Thyroid gland (tissue), 4 donors: ENCODE results near the gene POR. TPM values are rescaled to one million over a fixed set of nuclear protein-coding genes. Genes with fewer than 3 reads are reported as not detected.

Experiments
- DNase-seq, 2 donors: peaks; one replicate each; pipeline ENCODE4 v3.0.0-alpha.2; 2019
- H3K27ac ChIP-seq, 3 donors: fragments of 200-600 bp; sonication (generic); 1 replicate in 2 of 3; 2 replicates in 1 of 3; pipeline ENCODE4 v1.5.1; 2016 to 2019; ENCODE audit warnings: mild to moderate bottlenecking in 1 of 3, moderate library complexity in 1 of 3
- H3K27me3 ChIP-seq: fragments of 200-600 bp; sonication (generic); one replicate; pipeline ENCODE4 v1.5.1; 2019
- H3K36me3 ChIP-seq, 2 donors: fragments of 200-600 bp; sonication (generic); one replicate each; pipeline ENCODE4 v1.5.1; 2016 to 2019
- H3K4me1 ChIP-seq, 2 donors: fragments of 200-600 bp; sonication (generic); one replicate each; pipeline ENCODE4 v1.5.1; 2017 to 2019
- H3K4me3 ChIP-seq, 3 donors: fragments of 200-600 bp; sonication (generic); replicated peaks in 1 of 3; 1 replicate in 2 of 3; 2 replicates in 1 of 3; pipeline ENCODE4 v1.5.1; 2016; ENCODE audit warnings: mild to moderate bottlenecking in 1 of 3
- H3K9me3 ChIP-seq: fragments of 200-600 bp; sonication (generic); one replicate; pipeline ENCODE4 v1.5.1; 2017
- POLR2A ChIP-seq, 2 donors: fragments of 450-650 bp; IDR thresholded peaks; one replicate each; pipeline ENCODE4 v1.6.1; 2017; ENCODE audit warnings: antibody characterized with exemption in 2 of 2, mild to moderate bottlenecking in 2 of 2, moderate library complexity in 1 of 2
- whole genome bisulfite sequencing, 2 donors: methylation state at CpG; one replicate each; pipeline ENCODE4 v1.1.5; 2017; 5-methylcytosine and 5-hydroxymethylcytosine counted together
- intact Hi-C: fragments of 100-400 bp; cut with DNase I; formaldehyde crosslinking; loops from one replicate; pipeline ENCODE4 v1.15.1; 2023
- total RNA-seq, 4 donors: library from RNA; depleted of rRNA; stranded (reverse); fragments of >200 nt; gene quantifications; one replicate each; pipeline ENCODE4 v1.2.3, GENCODE V29; 2016
- TF ChIP-seq, protein P1 (sequence below), 6 experiments: fragments of 200-600 bp in 3 of 6; fragments of 450-650 bp in 3 of 6; sonication (generic) in 3 of 6; IDR thresholded peaks; one replicate each; pipeline ENCODE4 v1.5.1; 2016 to 2019; ENCODE audit warnings: antibody characterized with exemption in 6 of 6, mild to moderate bottlenecking in 2 of 6, inconsistent platforms in 1 of 6, moderate library complexity in 1 of 6

The POR gene
- total RNA-seq, 4 donors from 2014 or later: 141 to 341 (median 285) TPM

GRCh38 chr7:75995052-75995471, 80.1 kb downstream of the POR start:
- H3K4me3 ChIP-seq: peak overlapping the region in 1 of 3 donors; percentile 81
- TF ChIP-seq, protein P1, sequence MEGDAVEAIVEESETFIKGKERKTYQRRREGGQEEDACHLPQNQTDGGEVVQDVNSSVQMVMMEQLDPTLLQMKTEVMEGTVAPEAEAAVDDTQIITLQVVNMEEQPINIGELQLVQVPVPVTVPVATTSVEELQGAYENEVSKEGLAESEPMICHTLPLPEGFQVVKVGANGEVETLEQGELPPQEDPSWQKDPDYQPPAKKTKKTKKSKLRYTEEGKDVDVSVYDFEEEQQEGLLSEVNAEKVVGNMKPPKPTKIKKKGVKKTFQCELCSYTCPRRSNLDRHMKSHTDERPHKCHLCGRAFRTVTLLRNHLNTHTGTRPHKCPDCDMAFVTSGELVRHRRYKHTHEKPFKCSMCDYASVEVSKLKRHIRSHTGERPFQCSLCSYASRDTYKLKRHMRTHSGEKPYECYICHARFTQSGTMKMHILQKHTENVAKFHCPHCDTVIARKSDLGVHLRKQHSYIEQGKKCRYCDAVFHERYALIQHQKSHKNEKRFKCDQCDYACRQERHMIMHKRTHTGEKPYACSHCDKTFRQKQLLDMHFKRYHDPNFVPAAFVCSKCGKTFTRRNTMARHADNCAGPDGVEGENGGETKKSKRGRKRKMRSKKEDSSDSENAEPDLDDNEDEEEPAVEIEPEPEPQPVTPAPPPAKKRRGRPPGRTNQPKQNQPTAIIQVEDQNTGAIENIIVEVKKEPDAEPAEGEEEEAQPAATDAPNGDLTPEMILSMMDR (IDR thresholded peaks at IDR 0.05): no peak
- no peak for TF ChIP-seq POLR2A (IDR thresholded peaks at IDR 0.05)
- H3K36me3 ChIP-seq: no peaks in the 10 kb centered on the region
- peaks cover 17 to 23% of the 10 kb centered on the region in 2 donors for H3K4me1 ChIP-seq
- no peaks in the 10 kb centered on the region for H3K9me3 ChIP-seq
- H3K27ac ChIP-seq: peak overlapping the region; percentile 57 to 90 (median 65)
- 30 to 51% methylated on average over 3 to 10 of the region's 11 CpGs for WGBS, 2 donors
- H3K27me3 ChIP-seq: no peaks in the 10 kb centered on the region
- DNase-seq: no peak
- intact Hi-C loops: no loop called here

DNA sequence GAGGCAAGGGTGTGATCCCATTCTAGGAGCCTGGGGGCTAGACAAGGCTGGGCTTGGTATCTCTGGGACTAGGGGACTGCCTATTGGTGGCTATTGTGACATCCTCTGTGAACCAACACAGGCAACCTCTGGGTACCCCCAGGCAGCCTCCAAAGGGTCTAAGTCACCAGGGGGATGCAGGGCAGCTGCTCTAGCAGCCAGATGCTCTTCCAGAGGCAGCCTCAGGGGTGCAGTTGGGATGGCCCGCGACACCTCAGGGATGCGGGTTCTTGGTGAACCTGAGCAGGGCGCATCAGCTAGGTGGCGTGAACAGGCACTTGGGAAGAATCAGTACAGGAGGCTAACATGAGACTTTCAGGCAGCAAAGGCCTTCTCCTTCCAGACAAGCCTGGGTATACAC, 81.0 kb downstream of the POR start:
- DNase-seq: no peak
- Histone ChIP-seq H3K4me1 (peaks cover 12 to 17% of the 10 kb centered on the region in 2 donors), H3K36me3 (no peaks in the 10 kb centered on the region), H3K27me3 (no peaks in the 10 kb centered on the region), H3K4me3 (no peak overlapping the region), H3K27ac (peak overlapping the region in 1 of 3 donors; percentile 12), H3K9me3 (no peaks in the 10 kb centered on the region)
- WGBS, 2 donors: 97% methylated on average over 5 of the region's 5 CpGs; no CpG with 5 or more reads in 1 of the 2 donors
- TF ChIP-seq, protein P1 (IDR thresholded peaks at IDR 0.05): no peak
- no peak for TF ChIP-seq POLR2A (IDR thresholded peaks at IDR 0.05)
- intact Hi-C loops: no loop called here

DNA sequence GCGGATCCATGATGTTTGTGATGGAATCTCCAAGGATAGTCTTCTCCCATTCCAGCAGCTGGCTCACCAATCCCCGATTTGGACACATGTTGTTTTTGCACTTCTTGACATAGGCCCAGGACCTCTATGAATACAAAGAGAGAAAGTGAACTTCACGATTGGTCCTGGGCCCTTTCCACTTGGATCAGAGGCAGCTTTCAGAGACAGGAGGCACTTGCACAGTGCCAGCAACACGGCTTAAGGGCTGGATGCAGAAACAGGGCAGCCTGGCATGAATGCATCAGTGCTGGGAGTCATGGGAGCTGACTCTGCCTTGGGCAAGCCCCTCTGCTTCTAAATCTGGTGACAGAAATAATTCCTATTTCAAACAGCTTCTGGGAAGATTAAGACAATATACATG, 81.5 kb downstream of the POR start:
- 43 to 47% methylated on average over 4 of the region's 4 CpGs for WGBS, 2 donors
- Histone ChIP-seq H3K4me3 (no peak overlapping the region), H3K27me3 (no peaks in the 10 kb centered on the region), H3K27ac (peak overlapping the region in 1 of 3 donors; percentile 12), H3K36me3 (no peaks in the 10 kb centered on the region), H3K9me3 (no peaks in the 10 kb centered on the region), H3K4me1 (peaks cover 12 to 14% of the 10 kb centered on the region in 2 donors)
- peak in 1 of 2 donors; percentile 82 for DNase-seq
- intact Hi-C loops: no loop called here
- no peak for TF ChIP-seq POLR2A (IDR thresholded peaks at IDR 0.05)
- TF ChIP-seq, protein P1 (IDR thresholded peaks at IDR 0.05): no peak

DNA sequence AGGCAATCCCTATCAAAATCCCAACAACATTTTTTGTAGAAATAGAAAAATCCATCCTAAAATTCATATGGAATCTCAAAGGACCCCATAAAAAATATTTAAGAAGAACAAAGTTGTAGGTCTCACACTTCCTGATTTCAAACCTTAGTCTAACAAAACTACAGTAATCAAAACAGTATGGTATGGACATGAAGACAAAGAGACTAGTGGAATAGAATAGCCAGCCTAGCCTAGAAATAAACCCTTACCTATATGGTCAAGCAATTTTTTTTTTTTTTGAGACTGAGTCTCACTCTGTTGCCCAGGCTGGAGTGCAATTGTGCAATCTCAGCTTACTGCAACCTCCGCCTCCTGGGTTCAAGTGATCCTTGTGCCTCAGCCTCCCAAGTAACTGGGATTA, 83.1 kb downstream of the POR start:
- Histone ChIP-seq H3K9me3 (no peaks in the 10 kb centered on the region), H3K27me3 (no peaks in the 10 kb centered on the region), H3K4me1 (peaks cover 12 to 13% of the 10 kb centered on the region in 2 donors), H3K4me3 (no peak overlapping the region), H3K36me3 (peaks cover under 1 to 3% of the 10 kb centered on the region in 2 donors), H3K27ac (no peak overlapping the region)
- 83 to 100% methylated on average over 1 of the region's 1 CpG for WGBS, 2 donors
- TF ChIP-seq, protein P1 (IDR thresholded peaks at IDR 0.05): no peak
- no peak for TF ChIP-seq POLR2A (IDR thresholded peaks at IDR 0.05)
- DNase-seq: no peak
- intact Hi-C loops: no loop called here

- intact Hi-C loops: no loop called here
- 90 to 95% methylated on average over 10 to 11 of the region's 11 CpGs for WGBS, 2 donors
- Histone ChIP-seq H3K4me1 (no peaks in the 10 kb centered on the region), H3K27ac (no peak overlapping the region), H3K27me3 (no peaks in the 10 kb centered on the region), H3K9me3 (no peaks in the 10 kb centered on the region), H3K36me3 (peaks cover 7 to 15% of the 10 kb centered on the region in 2 donors), H3K4me3 (no peak overlapping the region)
- no peak for TF ChIP-seq POLR2A (IDR thresholded peaks at IDR 0.05)
- TF ChIP-seq, protein P1 (IDR thresholded peaks at IDR 0.05): no peak
- DNase-seq: no peak
These were observed 85.6 kb downstream of the POR start for GRCh38 chr7:76000566-76000965.
